ENCODE measurements around the gene POLQ. TPM values are rescaled to one million over a fixed set of nuclear protein-coding genes. Genes with fewer than 3 reads are reported as not detected.
A peak's percentile ranks its signal among the peaks of the same experiment; 100 is the strongest.

The POLQ gene
- total RNA-seq, 4 donors from 2014 or later = 2.1 to 8.4 (median 5.3) TPM

DNA sequence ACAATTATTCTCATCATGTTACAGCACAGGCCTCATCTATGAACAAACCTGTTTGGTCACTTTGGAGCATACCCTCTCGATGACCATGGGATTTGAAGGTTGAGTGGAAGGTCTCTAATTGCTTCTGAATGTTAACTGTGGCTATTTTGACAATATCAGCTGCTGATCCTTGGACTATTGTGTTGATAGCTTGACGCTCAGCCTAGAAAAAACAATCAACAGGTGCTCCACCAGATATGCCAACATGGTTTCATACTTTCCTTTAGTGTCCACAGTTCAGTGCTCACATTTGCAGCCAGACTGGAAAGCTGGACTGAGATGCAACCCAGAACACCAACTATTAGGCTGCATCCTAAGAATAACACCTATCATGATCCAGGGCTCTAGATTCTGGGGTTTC is 109.7 kb downstream of the POLQ start:
- DNase-seq = no peak
- TF ChIP-seq POLR2A (IDR thresholded peaks at IDR 0.05) = no peak
- TF ChIP-seq, protein P1, sequence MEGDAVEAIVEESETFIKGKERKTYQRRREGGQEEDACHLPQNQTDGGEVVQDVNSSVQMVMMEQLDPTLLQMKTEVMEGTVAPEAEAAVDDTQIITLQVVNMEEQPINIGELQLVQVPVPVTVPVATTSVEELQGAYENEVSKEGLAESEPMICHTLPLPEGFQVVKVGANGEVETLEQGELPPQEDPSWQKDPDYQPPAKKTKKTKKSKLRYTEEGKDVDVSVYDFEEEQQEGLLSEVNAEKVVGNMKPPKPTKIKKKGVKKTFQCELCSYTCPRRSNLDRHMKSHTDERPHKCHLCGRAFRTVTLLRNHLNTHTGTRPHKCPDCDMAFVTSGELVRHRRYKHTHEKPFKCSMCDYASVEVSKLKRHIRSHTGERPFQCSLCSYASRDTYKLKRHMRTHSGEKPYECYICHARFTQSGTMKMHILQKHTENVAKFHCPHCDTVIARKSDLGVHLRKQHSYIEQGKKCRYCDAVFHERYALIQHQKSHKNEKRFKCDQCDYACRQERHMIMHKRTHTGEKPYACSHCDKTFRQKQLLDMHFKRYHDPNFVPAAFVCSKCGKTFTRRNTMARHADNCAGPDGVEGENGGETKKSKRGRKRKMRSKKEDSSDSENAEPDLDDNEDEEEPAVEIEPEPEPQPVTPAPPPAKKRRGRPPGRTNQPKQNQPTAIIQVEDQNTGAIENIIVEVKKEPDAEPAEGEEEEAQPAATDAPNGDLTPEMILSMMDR (IDR thresholded peaks at IDR 0.05) = no peak
- WGBS, 2 donors = 58 to 80% methylated on average over 2 of the region's 2 CpGs

DNA sequence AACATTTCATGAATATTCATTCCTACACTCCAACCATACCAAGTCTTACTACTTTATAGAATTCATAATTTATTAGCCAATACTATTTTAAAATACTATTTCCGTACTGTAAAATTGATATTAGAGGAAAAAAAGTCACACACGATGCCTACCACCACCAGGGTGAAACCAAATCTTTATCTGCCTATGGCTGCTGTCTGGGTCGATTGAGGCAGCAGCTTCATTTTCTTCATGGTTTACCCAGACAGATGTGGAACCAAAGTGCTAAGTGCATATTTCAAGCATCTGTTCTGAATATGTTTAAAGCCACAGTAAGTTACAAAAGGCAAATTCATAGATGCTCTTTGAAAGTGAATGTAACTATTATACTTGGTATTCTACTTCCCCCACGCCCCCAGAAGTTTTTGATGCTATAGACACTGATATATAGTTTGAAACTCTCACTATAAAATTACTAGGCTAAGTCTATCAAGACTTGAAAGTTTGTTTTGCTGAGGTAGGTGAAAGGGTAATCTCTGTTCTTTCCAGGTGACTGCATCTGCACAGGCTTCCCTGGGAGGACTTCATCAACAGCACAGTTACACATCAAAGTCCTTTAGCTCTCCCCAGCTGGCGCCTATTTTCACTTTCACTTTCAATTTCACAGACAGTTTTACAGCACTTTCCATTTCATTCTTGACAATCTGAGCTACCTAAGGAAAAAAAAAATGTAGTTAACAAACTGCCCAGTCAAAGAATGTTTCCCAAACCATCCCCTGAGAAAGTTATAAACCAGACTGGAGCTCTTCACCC is 113.9 kb downstream of the POLQ start:
- no peak for TF ChIP-seq POLR2A (IDR thresholded peaks at IDR 0.05)
- TF ChIP-seq, protein P1 (IDR thresholded peaks at IDR 0.05) = no peak
- intact Hi-C loops (cut with DNase I) = no loop called here
- no peak for DNase-seq
- 55 to 62% methylated on average over 5 of the region's 5 CpGs for WGBS, 2 donors
- Histone ChIP-seq H3K4me3 (peak overlapping the region; percentile 5 to 54 (median 14)), H3K27ac (no peak overlapping the region), H3K4me1 (peaks cover 0 to 18% (median 2%) of the 10 kb centered on the region in 3 donors), H3K27me3 (no peaks in the 10 kb centered on the region), H3K36me3 (no peaks in the 10 kb centered on the region), H3K9me3 (no peaks in the 10 kb centered on the region)

More for the DNA sequence above, 109.7 kb downstream of the POLQ start:
- intact Hi-C loops (cut with DNase I) = no loop called here
- no peak overlapping the region for H3K4me3 ChIP-seq
- no peaks in the 10 kb centered on the region for H3K9me3 ChIP-seq
- no peaks in the 10 kb centered on the region for H3K36me3 ChIP-seq
- H3K27ac ChIP-seq = no peak overlapping the region
- H3K4me1 ChIP-seq = peaks cover 0 to 18% (median 2%) of the 10 kb centered on the region in 3 donors
- no peaks in the 10 kb centered on the region for H3K27me3 ChIP-seq

DNA sequence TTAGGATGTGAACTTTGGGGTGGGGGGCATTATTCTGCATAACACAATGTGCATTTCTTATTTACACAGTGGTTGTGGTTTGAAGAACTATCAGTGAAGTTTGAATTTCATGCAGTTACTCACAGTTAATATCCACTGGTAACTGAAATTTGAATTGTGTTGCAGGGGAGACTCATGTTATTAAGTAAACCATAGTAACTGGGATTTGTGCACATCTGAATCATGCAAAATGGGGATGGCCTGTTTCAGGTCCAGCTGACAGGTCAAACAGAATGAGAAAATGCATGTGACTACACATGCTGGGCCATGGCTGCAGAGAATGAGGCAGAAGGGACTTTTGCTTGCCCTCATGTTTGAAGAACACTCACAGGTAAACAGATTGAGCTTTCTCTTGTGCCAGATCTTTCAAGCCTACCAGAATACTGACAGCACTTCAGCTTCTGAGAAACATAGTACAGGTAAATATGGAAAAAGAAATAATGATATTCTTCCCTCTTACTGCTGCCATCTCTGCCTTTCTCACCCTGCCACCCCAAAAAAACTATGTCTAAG is 115.0 kb downstream of the POLQ start:
- intact Hi-C loops (cut with DNase I) = no loop called here
- DNase-seq = no peak
- Histone ChIP-seq H3K4me3 (no peak overlapping the region), H3K36me3 (no peaks in the 10 kb centered on the region), H3K4me1 (peaks cover 0 to 11% (median 0%) of the 10 kb centered on the region in 3 donors), H3K27me3 (no peaks in the 10 kb centered on the region), H3K27ac (no peak overlapping the region), H3K9me3 (no peaks in the 10 kb centered on the region)
- TF ChIP-seq, protein P1 (IDR thresholded peaks at IDR 0.05) = no peak
- no peak for TF ChIP-seq POLR2A (IDR thresholded peaks at IDR 0.05)

DNA sequence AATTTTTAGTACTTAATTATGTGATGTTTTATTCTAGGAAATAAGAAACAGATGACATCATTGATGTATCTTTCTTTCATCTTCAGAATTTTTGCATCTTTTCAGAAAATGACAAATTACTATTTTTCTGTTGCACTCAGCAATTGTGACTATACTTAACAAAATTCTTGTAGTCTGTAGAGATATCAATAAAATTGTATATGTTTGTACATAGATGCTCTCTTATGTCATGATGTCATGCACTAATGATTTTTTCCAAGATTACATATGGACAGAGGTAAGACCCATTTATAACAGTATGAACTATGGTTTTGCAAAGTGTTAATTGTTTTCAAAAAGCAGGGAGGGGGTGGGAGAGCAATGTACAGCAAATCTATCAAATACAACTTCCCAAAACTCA is 121.2 kb downstream of the POLQ start:
- TF ChIP-seq POLR2A (IDR thresholded peaks at IDR 0.05) = no peak
- TF ChIP-seq, protein P1 (IDR thresholded peaks at IDR 0.05) = no peak
- Histone ChIP-seq H3K36me3 (no peaks in the 10 kb centered on the region), H3K9me3 (no peaks in the 10 kb centered on the region), H3K4me1 (no peaks in the 10 kb centered on the region), H3K4me3 (no peak overlapping the region), H3K27me3 (no peaks in the 10 kb centered on the region), H3K27ac (no peak overlapping the region)
- no peak for DNase-seq
- intact Hi-C loops (cut with DNase I) = no loop called here

DNA sequence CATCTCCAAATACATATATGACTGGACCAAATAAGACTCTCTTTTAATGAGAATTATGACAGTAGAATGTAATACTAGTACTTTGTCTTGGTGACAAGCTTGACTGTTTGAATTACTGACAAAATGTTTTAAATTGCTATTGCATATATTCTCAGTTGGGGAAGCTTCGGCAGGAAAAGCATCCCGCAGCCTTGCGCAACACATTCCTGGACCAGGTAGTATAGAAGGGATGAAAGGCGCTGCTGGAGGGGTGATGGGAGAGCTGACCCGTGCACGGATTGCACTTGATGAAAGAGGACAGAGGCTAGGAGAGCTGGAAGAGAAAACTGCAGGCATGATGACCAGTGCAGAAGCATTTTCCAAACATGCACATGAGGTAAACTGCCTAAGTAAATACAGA is 127.6 kb downstream of the POLQ start:
- no peaks in the 10 kb centered on the region for H3K9me3 ChIP-seq
- H3K27ac ChIP-seq = no peak overlapping the region

More for the DNA sequence above, 127.6 kb downstream of the POLQ start:
- WGBS, 2 donors = 82 to 87% methylated on average over 6 of the region's 6 CpGs
- intact Hi-C loops (cut with DNase I) = no loop called here
- no peak for TF ChIP-seq POLR2A (IDR thresholded peaks at IDR 0.05)
- TF ChIP-seq, protein P1 (IDR thresholded peaks at IDR 0.05) = no peak
- H3K27me3 ChIP-seq = no peaks in the 10 kb centered on the region
- H3K4me1 ChIP-seq = no peaks in the 10 kb centered on the region
- no peak overlapping the region for H3K4me3 ChIP-seq
- no peak for DNase-seq
- H3K36me3 ChIP-seq = no peaks in the 10 kb centered on the region
